HepG2 (cell line): ENCODE measurements around the gene PHKG2. TPM values are rescaled to one million over a fixed set of nuclear protein-coding genes. Genes with fewer than 3 reads are reported as not detected.

Source experiments
- AGO2 ChIP-seq: fragments of 200-400 bp; formaldehyde crosslinking; optimal IDR thresholded peaks from 2 replicates; pipeline ENCODE3; 2017; ENCODE audit warnings: mild to moderate bottlenecking, low read depth, low read length, moderate library complexity
- HCFC1 ChIP-seq: fragments of 150-350 bp; IDR thresholded peaks from 2 replicates; pipeline ENCODE4 v1.6.1; 2014; ENCODE audit warnings: low read depth, low read length
- HMG20B ChIP-seq: conservative IDR thresholded peaks from 2 replicates; pipeline ENCODE4 v1.6.1; 2016; ENCODE audit warnings: missing genetic modification reagents, missing compliant biosample characterization
- HMGA1 ChIP-seq: sonication (generic); formaldehyde crosslinking; conservative IDR thresholded peaks from 2 replicates; pipeline ENCODE4 v1.4.0; 2020; ENCODE audit warnings: missing genetic modification reagents
- MED1 ChIP-seq: sonication (generic); formaldehyde crosslinking; IDR thresholded peaks from 2 replicates; pipeline ENCODE4 v1.4.0; 2020; ENCODE audit warnings: missing genetic modification reagents
- MED8 ChIP-seq: sonication (generic); formaldehyde crosslinking; IDR thresholded peaks from 2 replicates; pipeline ENCODE4 v1.8.1; 2023; ENCODE audit warnings: mild to moderate bottlenecking, missing genetic modification reagents; ENCODE audit not compliant: insufficient replicate concordance
- MEIS2 ChIP-seq: sonication (generic); formaldehyde crosslinking; IDR thresholded peaks from 2 replicates; pipeline ENCODE4 v1.9.0; 2021; ENCODE audit warnings: mild to moderate bottlenecking, missing genetic modification reagents
- NCOA2 ChIP-seq: sonication (generic); formaldehyde crosslinking; IDR thresholded peaks from 2 replicates; pipeline ENCODE4 v1.8.0; 2022; ENCODE audit warnings: inconsistent platforms
- NCOA5 ChIP-seq: sonication (generic); formaldehyde crosslinking; IDR thresholded peaks from 2 replicates; pipeline ENCODE4 v1.4.0; 2020; ENCODE audit warnings: missing genetic modification reagents
- NKX3-1 ChIP-seq: sonication (generic); formaldehyde crosslinking; IDR thresholded peaks from 2 replicates; pipeline ENCODE4 v1.5.0; 2020; ENCODE audit warnings: missing genetic modification reagents
- PHF8 ChIP-seq: sonication (generic); formaldehyde crosslinking; IDR thresholded peaks from 2 replicates; pipeline ENCODE4 v1.5.0; 2020; ENCODE audit warnings: missing genetic modification reagents
- POLR2G ChIP-seq: fragments of 200-400 bp; formaldehyde crosslinking; IDR thresholded peaks from 2 replicates; pipeline ENCODE4 v1.6.1; 2018; ENCODE audit warnings: mild to moderate bottlenecking, low read depth, low read length, moderate library complexity
- REL ChIP-seq: sonication (generic); formaldehyde crosslinking; conservative IDR thresholded peaks from 2 replicates; pipeline ENCODE4 v1.8.0; 2022; ENCODE audit warnings: mild to moderate bottlenecking, missing genetic modification reagents, moderate library complexity
- SALL1 ChIP-seq: sonication (generic); formaldehyde crosslinking; IDR thresholded peaks from 2 replicates; pipeline ENCODE4 v1.8.0; 2022; ENCODE audit warnings: mild to moderate bottlenecking, missing genetic modification reagents
- SMC3 ChIP-seq: IDR thresholded peaks from 2 replicates; pipeline ENCODE4 v1.6.1; 2011; ENCODE audit warnings: low read length, improper control_type of control experiment
- TEAD2 ChIP-seq: sonication (generic); formaldehyde crosslinking; IDR thresholded peaks from 2 replicates; pipeline ENCODE4 v1.9.0; 2021; ENCODE audit warnings: missing genetic modification reagents
- ZFP37 ChIP-seq: sonication (generic); formaldehyde crosslinking; IDR thresholded peaks from 2 replicates; pipeline ENCODE4 v1.4.0; 2020; ENCODE audit warnings: missing genetic modification reagents, borderline replicate concordance
- ZNF232 ChIP-seq: sonication (generic); formaldehyde crosslinking; IDR thresholded peaks from 2 replicates; pipeline ENCODE4 v1.4.0; 2020; ENCODE audit warnings: missing genetic modification reagents, borderline replicate concordance
- ZNF660 ChIP-seq: sonication (generic); formaldehyde crosslinking; IDR thresholded peaks from 2 replicates; pipeline ENCODE4 v1.5.1; 2020; ENCODE audit warnings: mild to moderate bottlenecking, low read depth, missing genetic modification reagents, borderline replicate concordance
- ZNF709 ChIP-seq: sonication (generic); formaldehyde crosslinking; IDR thresholded peaks from 2 replicates; pipeline ENCODE4 v1.5.0; 2020; ENCODE audit warnings: mild to moderate bottlenecking, missing genetic modification reagents
- ZNF749 ChIP-seq: sonication (generic); formaldehyde crosslinking; IDR thresholded peaks from 2 replicates; pipeline ENCODE4 v1.8.0; 2022; ENCODE audit warnings: mild to moderate bottlenecking, missing genetic modification reagents, moderate library complexity, borderline replicate concordance
- ZNF841 ChIP-seq: sonication (generic); formaldehyde crosslinking; IDR thresholded peaks from 2 replicates; pipeline ENCODE4 v1.8.1; 2023; ENCODE audit warnings: missing genetic modification reagents, borderline replicate concordance
- ZNF891 ChIP-seq: sonication (generic); formaldehyde crosslinking; IDR thresholded peaks from 2 replicates; pipeline ENCODE4 v1.5.0; 2020; ENCODE audit warnings: mild to moderate bottlenecking, missing genetic modification reagents
- ZSCAN21 ChIP-seq: sonication (generic); formaldehyde crosslinking; IDR thresholded peaks from 2 replicates; pipeline ENCODE4 v1.8.0; 2022; ENCODE audit warnings: mild to moderate bottlenecking, missing genetic modification reagents, moderate library complexity, borderline replicate concordance
- polyA plus RNA-seq, 8 experiments: library from polyadenylated mRNA; depleted of rRNA in 3 of 8; stranded (reverse) in 7 of 8; unstranded in 1 of 8; fragments of >200 nt; fragmentation: Illumina TruSeq in 4 of 8; extraction: Trizol in 4 of 8; gene quantifications; 2 replicates each; pipeline versions ENCODE4 v1.2.1 to v1.2.3, GENCODE V29; 2011 to 2016; ENCODE audit warnings: low read depth in 4 of 8, missing spikeins in 1 of 8, mixed read lengths in 1 of 8; ENCODE audit not compliant: insufficient read depth in 1 of 8
- total RNA-seq, 5 experiments: library from RNA; depleted of rRNA; stranded (reverse); fragments of >200 nt; fragmentation: Illumina TruSeq; extraction: Trizol; gene quantifications; 2 replicates each; pipeline ENCODE4 v1.2.3, GENCODE V29; 2016; ENCODE audit warnings: low read depth in 1 of 5
- TF ChIP-seq, protein P1 (sequence below): IDR thresholded peaks from 2 replicates; pipeline ENCODE4 v1.6.1; 2018; ENCODE audit warnings: missing genetic modification reagents
- TF ChIP-seq, protein P2 (sequence below): sonication (generic); formaldehyde crosslinking; IDR thresholded peaks from 2 replicates; pipeline ENCODE4 v1.8.1; 2023; ENCODE audit warnings: mild to moderate bottlenecking, moderate library complexity, missing genetic modification reagents
- TF ChIP-seq, protein P3 (sequence below): sonication (generic); formaldehyde crosslinking; IDR thresholded peaks from 2 replicates; pipeline ENCODE4 v1.4.0; 2020; ENCODE audit warnings: mild to moderate bottlenecking, missing genetic modification reagents
- TF ChIP-seq, protein P4 (sequence below): sonication (generic); formaldehyde crosslinking; IDR thresholded peaks from 2 replicates; pipeline ENCODE4 v1.9.0; 2022; ENCODE audit warnings: missing genetic modification reagents, mild to moderate bottlenecking, borderline replicate concordance

The PHKG2 gene
- total and polyA plus RNA-seq, 2 of the 13 experiments (the other 11 are each of a cell fraction or from before 2014, with no cell fraction given) = 37.4 to 42.1 TPM

DNA sequence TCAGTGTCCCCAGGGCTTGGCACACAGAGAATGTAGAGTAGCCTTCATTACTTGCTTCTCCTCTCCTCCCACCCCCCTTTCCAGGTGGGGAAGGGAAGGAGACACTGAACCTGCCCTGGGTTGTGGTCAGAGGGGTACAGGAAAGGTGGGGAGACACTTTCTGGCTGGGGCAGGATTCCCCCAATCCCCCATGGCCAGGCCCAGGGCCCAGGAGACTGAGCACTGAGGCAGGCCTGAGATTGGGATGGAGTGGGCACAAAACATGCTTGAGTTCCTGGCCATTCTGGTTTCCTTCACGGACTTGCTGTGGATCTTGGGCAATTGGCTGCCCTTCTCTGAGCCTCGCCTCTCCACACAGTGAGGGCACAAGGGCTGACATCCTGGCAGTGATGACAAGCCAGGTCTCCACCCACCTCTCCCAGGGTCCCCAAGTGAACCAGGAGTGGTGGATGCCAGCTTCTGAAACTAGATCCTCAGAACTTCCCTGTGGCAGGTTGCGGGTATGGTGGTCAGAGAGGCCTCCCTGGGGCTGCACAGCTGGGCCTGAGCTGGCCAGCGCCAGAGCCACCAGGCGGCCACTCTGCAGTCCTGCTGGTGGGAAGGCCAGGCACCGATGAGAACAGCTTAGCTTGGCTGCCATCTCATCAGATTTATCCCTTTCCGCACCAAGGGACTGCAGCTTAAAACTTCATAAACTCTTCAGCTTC lies 29.5 kb downstream of the PHKG2 start (continued):
- TF ChIP-seq, protein P1, sequence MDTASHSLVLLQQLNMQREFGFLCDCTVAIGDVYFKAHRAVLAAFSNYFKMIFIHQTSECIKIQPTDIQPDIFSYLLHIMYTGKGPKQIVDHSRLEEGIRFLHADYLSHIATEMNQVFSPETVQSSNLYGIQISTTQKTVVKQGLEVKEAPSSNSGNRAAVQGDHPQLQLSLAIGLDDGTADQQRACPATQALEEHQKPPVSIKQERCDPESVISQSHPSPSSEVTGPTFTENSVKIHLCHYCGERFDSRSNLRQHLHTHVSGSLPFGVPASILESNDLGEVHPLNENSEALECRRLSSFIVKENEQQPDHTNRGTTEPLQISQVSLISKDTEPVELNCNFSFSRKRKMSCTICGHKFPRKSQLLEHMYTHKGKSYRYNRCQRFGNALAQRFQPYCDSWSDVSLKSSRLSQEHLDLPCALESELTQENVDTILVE = no peak
- TF ChIP-seq, protein P2, sequence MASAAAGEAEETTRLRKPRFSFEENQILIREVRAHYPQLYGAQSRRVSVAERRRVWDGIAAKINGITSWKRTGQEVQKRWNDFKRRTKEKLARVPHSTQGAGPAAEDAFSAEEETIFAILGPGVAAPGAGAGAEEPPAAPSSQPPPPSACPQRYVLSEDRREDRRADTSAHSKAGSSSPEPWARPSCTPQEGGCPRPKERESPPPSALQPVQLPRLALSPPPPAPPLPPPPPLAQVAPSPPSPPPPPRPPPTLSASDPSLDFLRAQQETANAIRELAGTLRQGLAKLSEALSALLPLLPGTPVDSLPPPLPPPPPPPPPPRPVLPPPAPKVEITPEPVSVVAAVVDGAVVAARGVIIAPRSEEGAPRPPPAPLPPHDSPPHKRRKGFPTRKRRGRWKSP (CRISPR knock-in tag) = peak; percentile 66; the same call in 1 of the 2 replicates
- TF ChIP-seq NCOA2 (CRISPR knock-in tag) = no peak
- peak; percentile 30 for TF ChIP-seq MED8 (CRISPR knock-in tag)
- TF ChIP-seq ZFP37 (CRISPR knock-in tag) = 0 out of 2 replicates have a peak, but pooled peaks have one; percentile 53
- 0 out of 2 replicates have a peak, but pooled peaks have one; percentile 78 for TF ChIP-seq ZNF660 (CRISPR knock-in tag)
- no peak for TF ChIP-seq TEAD2 (CRISPR knock-in tag)
- peak; percentile 95 for TF ChIP-seq AGO2
- TF ChIP-seq ZNF709 (CRISPR knock-in tag) = no peak
- TF ChIP-seq ZNF891 (CRISPR knock-in tag) = no peak
- 0 out of 2 replicates have a peak, but pooled peaks have one; percentile 23 for TF ChIP-seq MEIS2
- TF ChIP-seq ZNF232 (CRISPR knock-in tag) = peak; percentile 44; the same call in 1 of the 2 replicates
- TF ChIP-seq HCFC1 = no peak
- 0 out of 2 replicates have a peak, but pooled peaks have one; percentile 25 for TF ChIP-seq NKX3-1 (CRISPR knock-in tag)
- no peak for TF ChIP-seq ZNF841 (CRISPR knock-in tag)
- no peak for TF ChIP-seq REL (CRISPR knock-in tag)
- no peak for TF ChIP-seq HMGA1
- no peak for TF ChIP-seq HMG20B (CRISPR knock-in tag)
- TF ChIP-seq POLR2G = peak; percentile 36
- TF ChIP-seq ZSCAN21 (CRISPR knock-in tag) = 0 out of 2 replicates have a peak, but pooled peaks have one; percentile 32
- no peak for TF ChIP-seq SALL1 (CRISPR knock-in tag)
- TF ChIP-seq PHF8 = no peak; the same call in 1 of the 2 replicates
- TF ChIP-seq ZNF749 (CRISPR knock-in tag) = no peak
- peak; percentile 80; the same call in 1 of the 2 replicates for TF ChIP-seq NCOA5 (CRISPR knock-in tag)
- TF ChIP-seq, protein P3, sequence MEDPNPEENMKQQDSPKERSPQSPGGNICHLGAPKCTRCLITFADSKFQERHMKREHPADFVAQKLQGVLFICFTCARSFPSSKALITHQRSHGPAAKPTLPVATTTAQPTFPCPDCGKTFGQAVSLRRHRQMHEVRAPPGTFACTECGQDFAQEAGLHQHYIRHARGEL (CRISPR knock-in tag) = no peak
- 0 out of 2 replicates have a peak, but pooled peaks have one; percentile 38 for TF ChIP-seq MED1 (CRISPR knock-in tag)
- TF ChIP-seq, protein P4, sequence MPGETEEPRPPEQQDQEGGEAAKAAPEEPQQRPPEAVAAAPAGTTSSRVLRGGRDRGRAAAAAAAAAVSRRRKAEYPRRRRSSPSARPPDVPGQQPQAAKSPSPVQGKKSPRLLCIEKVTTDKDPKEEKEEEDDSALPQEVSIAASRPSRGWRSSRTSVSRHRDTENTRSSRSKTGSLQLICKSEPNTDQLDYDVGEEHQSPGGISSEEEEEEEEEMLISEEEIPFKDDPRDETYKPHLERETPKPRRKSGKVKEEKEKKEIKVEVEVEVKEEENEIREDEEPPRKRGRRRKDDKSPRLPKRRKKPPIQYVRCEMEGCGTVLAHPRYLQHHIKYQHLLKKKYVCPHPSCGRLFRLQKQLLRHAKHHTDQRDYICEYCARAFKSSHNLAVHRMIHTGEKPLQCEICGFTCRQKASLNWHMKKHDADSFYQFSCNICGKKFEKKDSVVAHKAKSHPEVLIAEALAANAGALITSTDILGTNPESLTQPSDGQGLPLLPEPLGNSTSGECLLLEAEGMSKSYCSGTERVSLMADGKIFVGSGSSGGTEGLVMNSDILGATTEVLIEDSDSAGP (CRISPR knock-in tag) = no peak
- TF ChIP-seq SMC3 = no peak
